ENCODE measurements around the gene CPEB4.

GRCh38 chr5:174008922-174009321, 120.8 kb downstream of the CPEB4 start:
- TF ChIP-seq CTCF (IDR thresholded peaks at IDR 0.05) (no peak), POLR2AphosphoS5 (IDR thresholded peaks at IDR 0.05; ENCODE audit: low read depth, low read length) (no peak), REST (IDR thresholded peaks at IDR 0.05; ENCODE audit: insufficient read depth in 1 of 2, low read depth in 2 of 2, low read length in 1 of 2) (no peak), TCF7L2 (IDR thresholded peaks at IDR 0.05; ENCODE audit: low read depth, low read length) (no peak), SIN3A (IDR thresholded peaks at IDR 0.05; ENCODE audit: borderline replicate concordance, insufficient read depth, low read depth, low read length) (no peak)

Measured in Panc1 (cell line).